K562 treated with DMSO at 1 percent for 4 hours (cell line): ENCODE results near the gene PHKG1. TPM values are rescaled to one million over a fixed set of nuclear protein-coding genes. Genes with fewer than 3 reads are reported as not detected.

Experiments
- total RNA-seq: library from RNA; unstranded; fragments of 300-600 nt; gene quantifications from 2 replicates; pipeline ENCODE4 v1.2.3, GENCODE V29; 2022; ENCODE audit not compliant: insufficient read depth

PHKG1 gene
- total RNA-seq, result not detected in 2 replicates

GRCh38 chr7:56092789-56093531 is at the start of gene PHKG1:
TSS of gene PHKG1 (minus strand) at chr7:56092952. CDS start at chr7:56088941, 4,011 bp downstream.

GRCh38 chr7:56115852-56116538 is 23.2 kb upstream of the PHKG1 start, which contains the start of gene NUPR2:
TSS of gene NUPR2 (minus strand) at chr7:56116417. CDS start at chr7:56116314, 103 bp downstream.

GRCh38 chr7:56106108-56107073 is 13.6 kb upstream of the PHKG1 start, which contains the start of gene CHCHD2:
TSS of gene CHCHD2 (minus strand) at chr7:56106476. CDS start at chr7:56106413, 63 bp downstream.

GRCh38 chr7:56063882-56064625 is 28.7 kb downstream of the PHKG1 start, which contains the start of gene SUMF2:
TSS of gene SUMF2 (plus strand) at chr7:56064286. CDS start at chr7:56064312, 26 bp downstream.

GRCh38 chr7:56051339-56052191 is 41.2 kb downstream of the PHKG1 start, which contains the start of the genes CCT6A and PSPH:
TSS of gene CCT6A (plus strand) at chr7:56051765. CDS start at chr7:56051849, 84 bp downstream.
TSS of gene PSPH (minus strand) at chr7:56051444. CDS start at chr7:56021212, 30,232 bp downstream.

Other genes with a start within 250 kb of the PHKG1 start
- not detected in 2 replicates for gene SEPTIN14, start 230.2 kb downstream of the PHKG1 start, total RNA-seq
- 0.74 and 0.94 TPM in 2 replicates for gene ZNF713, start 205.5 kb downstream of the PHKG1 start, total RNA-seq
- gene MRPS17, start 141.1 kb downstream of the PHKG1 start, total RNA-seq, result 4.8 and 6.5 TPM in 2 replicates
- gene NIPSNAP2, start 128.4 kb downstream of the PHKG1 start, total RNA-seq, result 30.1 and 36.7 TPM in 2 replicates
- 36.2 and 44.1 TPM in 2 replicates for gene PSPH, start 41.5 kb downstream of the PHKG1 start, total RNA-seq
- 150 and 159 TPM in 2 replicates for gene CCT6A, start 41.2 kb downstream of the PHKG1 start, total RNA-seq
- 69.8 and 77.2 TPM in 2 replicates for gene SUMF2, start 28.7 kb downstream of the PHKG1 start, total RNA-seq
- gene CHCHD2, start 13.5 kb upstream of the PHKG1 start, total RNA-seq, result 999 and 1,178 TPM in 2 replicates
- gene NUPR2, start 23.5 kb upstream of the PHKG1 start, total RNA-seq, result not detected in 2 replicates